Activated naive CD8-positive, alpha-beta T cell treated with anti-CD3 and anti-CD28 coated beads, Interleukin-2, amount 50 U/mL, for 16 hours (primary cell): ENCODE data around the gene ZNF486.
"Not testable (repeated sequence)": the region's sequence is repeated elsewhere in the genome, so short reads cannot be mapped to it uniquely, and the experiment has no call there.

Experiments
- DNase-seq: peaks from one replicate; pipeline ENCODE4 v3.0.0-alpha.2; 2020; ENCODE audit warnings: low read depth, low spot score

The ZNF486 gene

GRCh38 chr19:20167020-20167644 lies at the start of gene ZNF486:
Gene ZNF486 (plus strand): TSS chr19:20167214. CDS start chr19:20167331, 117 bp downstream.
- DNase-seq, result peak; percentile 89

- not testable (repeated sequence) for DNase-seq
Observed at GRCh38 chr19:20118064-20118839, 48.8 kb upstream of the ZNF486 start.

GRCh38 chr19:20124879-20125278 lies 42.1 kb upstream of the ZNF486 start:
- DNase-seq, result no peak

GRCh38 chr19:20132933-20133332 lies 34.1 kb upstream of the ZNF486 start:
- DNase-seq, result not testable (repeated sequence)

- not testable (repeated sequence) for DNase-seq
Observed at GRCh38 chr19:20137714-20138113, 29.3 kb upstream of the ZNF486 start.

- DNase-seq, result no peak
Observed at GRCh38 chr19:20151617-20152145, 15.3 kb upstream of the ZNF486 start.

GRCh38 chr19:20152506-20152905 lies 14.5 kb upstream of the ZNF486 start:
- DNase-seq, result not testable (repeated sequence)

- DNase-seq, result no peak
Observed at GRCh38 chr19:20153281-20153680, 13.7 kb upstream of the ZNF486 start.

GRCh38 chr19:20154636-20155035 lies 12.4 kb upstream of the ZNF486 start:
- DNase-seq, result no peak

GRCh38 chr19:20162821-20163220 lies 4.2 kb upstream of the ZNF486 start:
- DNase-seq, result no peak

- no peak for DNase-seq
Observed at GRCh38 chr19:20164456-20164855, 2.6 kb upstream of the ZNF486 start.

GRCh38 chr19:20165971-20166592 lies 932 bp upstream of the ZNF486 start:
- DNase-seq, result no peak

- DNase-seq, result no peak
Observed at GRCh38 chr19:20167651-20168122, 673 bp downstream of the ZNF486 start.

- no peak for DNase-seq
Observed at GRCh38 chr19:20171285-20171684, 4.3 kb downstream of the ZNF486 start.

- not testable (repeated sequence) for DNase-seq
Observed at GRCh38 chr19:20175848-20176247, 8.8 kb downstream of the ZNF486 start.

- not testable (repeated sequence) for DNase-seq
Observed at GRCh38 chr19:20179956-20180355, 12.9 kb downstream of the ZNF486 start.

- DNase-seq, result no peak
Observed at GRCh38 chr19:20182222-20182785, 15.3 kb downstream of the ZNF486 start.

- DNase-seq, result no peak
Observed at GRCh38 chr19:20186174-20186573, 19.2 kb downstream of the ZNF486 start.

- DNase-seq, result no peak
Observed at GRCh38 chr19:20197747-20198146, 30.7 kb downstream of the ZNF486 start.

GRCh38 chr19:20209051-20209450 lies 42.0 kb downstream of the ZNF486 start:
- DNase-seq, result no peak

GRCh38 chr19:20214366-20214765 lies 47.4 kb downstream of the ZNF486 start:
- DNase-seq, result not testable (repeated sequence)

- DNase-seq, result not testable (repeated sequence)
Observed at GRCh38 chr19:20221605-20222004, 54.6 kb downstream of the ZNF486 start.
